ENCODE measurements around the gene NBEAL1.

- no peak for TF ChIP-seq POLR2AphosphoS5 (IDR thresholded peaks at IDR 0.05; ENCODE audit: low read depth, low read length)
- no peak for TF ChIP-seq TAF1 (IDR thresholded peaks at IDR 0.05; ENCODE audit: borderline replicate concordance, insufficient read depth, low read length)
- no peak for TF ChIP-seq REST (IDR thresholded peaks at IDR 0.05; ENCODE audit: insufficient read depth in 1 of 2, low read depth in 2 of 2, low read length in 2 of 2)
- no peak for TF ChIP-seq SIN3A (IDR thresholded peaks at IDR 0.05; ENCODE audit: borderline replicate concordance, insufficient read depth, low read length)
Measured at GRCh38 chr2:203070701-203071100, 56.0 kb downstream of the NBEAL1 start.
